Endometrial microvascular endothelial cells (primary cell): ENCODE data around the gene SHPK. TPM values are rescaled to one million over a fixed set of nuclear protein-coding genes. Genes with fewer than 3 reads are reported as not detected.

Experiments used
- in situ Hi-C: cut with HindIII; loops from 2 replicates; pipeline ENCODE4 v1.10.0; 2017; ENCODE audit warnings: low sequenced_read_pairs, low pct_unique_long_range_greater_than_20kb; ENCODE audit errors: inconsistent ontology term
- total RNA-seq: library from RNA; depleted of rRNA; stranded (reverse); fragments of >200 nt; gene quantifications from one replicate; pipeline ENCODE4 v1.2.3, GENCODE V29; 2015; ENCODE audit errors: inconsistent ontology term

Gene SHPK
- 25.1 TPM for total RNA-seq

GRCh38 chr17:3636154-3636907, at the start of gene SHPK, which contains the start of gene CTNS:
TSS of gene SHPK (minus strand) at chr17:3636250. CDS start at chr17:3636219, 31 bp downstream.
TSS of gene CTNS (plus strand) at chr17:3636760. CDS start at chr17:3640207, 3,447 bp downstream.
- in situ Hi-C loops: no loop called here

- in situ Hi-C loops: no loop called here
These were observed 49.1 kb upstream of the SHPK start for GRCh38 chr17:3685174-3685573.

- in situ Hi-C loops: no loop called here
These were observed 47.0 kb upstream of the SHPK start for GRCh38 chr17:3683054-3683511.

GRCh38 chr17:3682033-3682432, 46.0 kb upstream of the SHPK start:
- in situ Hi-C loops: no loop called here

GRCh38 chr17:3681565-3681964, 45.5 kb upstream of the SHPK start:
- in situ Hi-C loops: no loop called here

- in situ Hi-C loops: no loop called here
These were observed 45.0 kb upstream of the SHPK start for GRCh38 chr17:3681057-3681456.

- in situ Hi-C loops: no loop called here
These were observed 43.6 kb upstream of the SHPK start for GRCh38 chr17:3679531-3680126.

GRCh38 chr17:3678821-3679530, 42.9 kb upstream of the SHPK start:
- in situ Hi-C loops: no loop called here

- in situ Hi-C loops: no loop called here
These were observed 42.2 kb upstream of the SHPK start for GRCh38 chr17:3678095-3678820.

- in situ Hi-C loops: no loop called here
These were observed 39.8 kb upstream of the SHPK start for GRCh38 chr17:3675886-3676285.

- in situ Hi-C loops: no loop called here
These were observed 36.5 kb upstream of the SHPK start for GRCh38 chr17:3672571-3672970.

GRCh38 chr17:3669548-3669947, 33.5 kb upstream of the SHPK start:
- in situ Hi-C loops: no loop called here

GRCh38 chr17:3669085-3669347, 33.0 kb upstream of the SHPK start:
- in situ Hi-C loops: no loop called here

GRCh38 chr17:3668279-3669084, 32.4 kb upstream of the SHPK start, which contains the start of the genes EMC6 and TAX1BP3:
TSS of gene EMC6 (plus strand) at chr17:3668812. CDS start at chr17:3669147, 335 bp downstream.
TSS of gene TAX1BP3 (minus strand) at chr17:3668578. CDS start at chr17:3668526, 52 bp downstream.
- in situ Hi-C loops: no loop called here

GRCh38 chr17:3667366-3668278, 31.6 kb upstream of the SHPK start:
- in situ Hi-C loops: no loop called here

GRCh38 chr17:3666516-3666915, 30.5 kb upstream of the SHPK start:
- in situ Hi-C loops: no loop called here

GRCh38 chr17:3665834-3666233, 29.8 kb upstream of the SHPK start:
- in situ Hi-C loops: no loop called here
